Measurements from ENCODE around the gene PSMD13. TPM values are rescaled to one million over a fixed set of nuclear protein-coding genes. Genes with fewer than 3 reads are reported as not detected.

Gene PSMD13
- total RNA-seq, 1 donor from 2014 or later, result 150 TPM

- no peak for DNase-seq (ENCODE audit: low read depth)
- H3K27me3 ChIP-seq (ENCODE audit: control insufficient read depth, insufficient read depth, low read length), result peaks cover 47% of the 10 kb centered on the region
Measured at GRCh38 chr11:276219-276618, 39.4 kb downstream of the PSMD13 start.

DNA sequence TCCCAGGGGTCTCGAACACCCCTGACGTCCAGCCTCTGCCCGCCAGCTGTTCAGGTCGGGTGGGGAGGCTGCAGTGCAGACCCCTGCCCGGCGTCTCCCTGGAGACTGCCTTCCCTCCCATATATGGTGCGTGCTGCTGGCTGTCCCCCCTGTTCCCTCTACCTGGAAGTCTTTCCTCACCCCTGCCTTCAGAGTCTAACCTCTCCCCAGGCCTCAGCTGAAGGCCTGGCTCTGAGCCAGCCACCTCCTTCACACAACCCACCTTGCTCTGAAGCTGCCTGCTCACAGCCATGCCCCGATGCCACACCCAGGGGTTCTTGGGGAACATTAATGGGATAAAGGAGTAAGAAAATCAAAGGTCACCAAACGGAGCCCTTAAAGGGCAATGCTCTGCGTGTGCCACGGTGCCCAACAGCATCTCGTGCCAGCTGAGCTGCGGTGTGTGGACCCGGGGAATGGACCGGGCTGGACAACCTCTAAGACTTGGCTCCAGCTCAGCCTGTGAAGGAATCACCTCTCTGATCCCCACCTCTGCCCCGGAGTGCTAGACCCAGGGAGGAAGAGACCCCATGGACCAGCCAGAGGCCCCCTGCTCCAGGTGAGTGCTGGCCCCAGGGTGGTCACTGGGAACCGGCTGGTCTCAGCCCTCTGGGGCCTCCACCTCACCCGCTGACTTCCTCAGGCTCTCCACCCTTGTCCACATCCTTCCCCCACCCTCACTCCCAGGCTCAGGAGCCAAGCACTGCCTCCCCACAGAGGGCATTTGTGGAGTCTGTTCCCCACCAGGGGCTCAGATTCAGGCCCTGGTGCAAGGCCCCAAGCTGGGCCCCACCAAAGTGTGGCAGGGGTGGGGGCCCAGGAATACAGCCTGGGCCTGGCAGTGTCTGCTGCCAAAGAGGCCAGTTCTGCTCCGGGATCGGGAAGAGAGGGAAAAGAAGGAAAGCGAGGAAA lies 41.5 kb downstream of the PSMD13 start, which contains the start of gene NLRP6:
NLRP6 (plus strand) TSS at position 407 of the 951 bp plus-strand sequence; CDS start at position 570, 163 bp downstream.
- Histone ChIP-seq H3K4me3 (ENCODE audit: low read depth, low read length) (no peak within 1 kb of the TSS), H3K36me3 (ENCODE audit: control insufficient read depth, insufficient read depth, low read length) (no peaks in the 10 kb centered on the region), H3K27me3 (ENCODE audit: control insufficient read depth, insufficient read depth, low read length) (peaks cover 55% of the 10 kb centered on the region)
- no peak for TF ChIP-seq CTCF (IDR thresholded peaks at IDR 0.05; ENCODE audit: insufficient read depth, low read length, poor library complexity, severe bottlenecking)
- DNase-seq (ENCODE audit: low read depth), result no peak

More at GRCh38 chr11:276219-276618, 39.4 kb downstream of the PSMD13 start:
- Histone ChIP-seq H3K4me3 (ENCODE audit: low read depth, low read length) (no peak overlapping the region), H3K36me3 (ENCODE audit: control insufficient read depth, insufficient read depth, low read length) (no peaks in the 10 kb centered on the region)
- no peak for TF ChIP-seq CTCF (IDR thresholded peaks at IDR 0.05; ENCODE audit: insufficient read depth, low read length, poor library complexity, severe bottlenecking)

DNA sequence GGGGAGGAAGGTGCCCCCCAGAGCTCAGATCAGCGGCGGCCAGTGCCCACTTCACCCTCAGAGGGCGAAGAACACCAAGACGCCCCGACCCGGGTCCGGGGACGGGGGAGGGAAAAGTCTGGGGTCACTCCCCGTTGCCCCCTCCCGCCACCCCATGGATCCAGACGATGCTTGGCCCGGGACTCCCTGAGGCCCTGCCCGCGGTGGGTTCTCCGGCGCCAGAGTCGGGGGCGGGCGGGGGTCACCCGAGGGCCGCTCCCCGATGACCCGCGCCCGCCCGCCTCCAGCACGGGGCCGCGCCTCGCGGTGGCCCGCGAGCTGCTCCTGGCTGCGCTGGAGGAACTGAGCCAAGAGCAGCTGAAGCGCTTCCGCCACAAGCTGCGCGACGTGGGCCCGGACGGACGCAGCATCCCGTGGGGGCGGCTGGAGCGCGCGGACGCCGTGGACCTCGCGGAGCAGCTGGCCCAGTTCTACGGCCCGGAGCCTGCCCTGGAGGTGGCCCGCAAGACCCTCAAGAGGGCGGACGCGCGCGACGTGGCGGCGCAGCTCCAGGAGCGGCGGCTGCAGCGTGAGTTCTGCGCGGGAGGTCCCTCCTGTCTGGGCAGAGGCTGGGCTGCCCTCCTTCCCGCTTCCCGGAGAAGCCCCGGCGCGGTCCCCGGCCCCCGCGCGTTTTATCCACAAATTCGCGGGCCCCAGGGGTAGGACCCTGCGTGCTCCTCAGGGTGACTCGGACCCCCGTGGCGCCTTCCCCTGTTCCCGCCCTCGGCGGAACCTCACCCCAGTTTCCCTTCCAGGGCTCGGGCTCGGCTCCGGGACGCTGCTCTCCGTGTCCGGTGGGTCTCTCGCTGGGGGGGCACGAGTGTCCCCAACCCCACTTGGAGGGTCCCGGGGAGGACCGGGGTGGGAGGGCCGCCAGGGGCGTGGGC lies 42.5 kb downstream of the PSMD13 start:
- no peak overlapping the region for H3K4me3 ChIP-seq (ENCODE audit: low read depth, low read length)
- no peaks in the 10 kb centered on the region for H3K36me3 ChIP-seq (ENCODE audit: control insufficient read depth, insufficient read depth, low read length)
- peaks cover 60% of the 10 kb centered on the region for H3K27me3 ChIP-seq (ENCODE audit: control insufficient read depth, insufficient read depth, low read length)
- DNase-seq (ENCODE audit: low read depth), result no peak
- no peak for TF ChIP-seq CTCF (IDR thresholded peaks at IDR 0.05; ENCODE audit: insufficient read depth, low read length, poor library complexity, severe bottlenecking)

DNA sequence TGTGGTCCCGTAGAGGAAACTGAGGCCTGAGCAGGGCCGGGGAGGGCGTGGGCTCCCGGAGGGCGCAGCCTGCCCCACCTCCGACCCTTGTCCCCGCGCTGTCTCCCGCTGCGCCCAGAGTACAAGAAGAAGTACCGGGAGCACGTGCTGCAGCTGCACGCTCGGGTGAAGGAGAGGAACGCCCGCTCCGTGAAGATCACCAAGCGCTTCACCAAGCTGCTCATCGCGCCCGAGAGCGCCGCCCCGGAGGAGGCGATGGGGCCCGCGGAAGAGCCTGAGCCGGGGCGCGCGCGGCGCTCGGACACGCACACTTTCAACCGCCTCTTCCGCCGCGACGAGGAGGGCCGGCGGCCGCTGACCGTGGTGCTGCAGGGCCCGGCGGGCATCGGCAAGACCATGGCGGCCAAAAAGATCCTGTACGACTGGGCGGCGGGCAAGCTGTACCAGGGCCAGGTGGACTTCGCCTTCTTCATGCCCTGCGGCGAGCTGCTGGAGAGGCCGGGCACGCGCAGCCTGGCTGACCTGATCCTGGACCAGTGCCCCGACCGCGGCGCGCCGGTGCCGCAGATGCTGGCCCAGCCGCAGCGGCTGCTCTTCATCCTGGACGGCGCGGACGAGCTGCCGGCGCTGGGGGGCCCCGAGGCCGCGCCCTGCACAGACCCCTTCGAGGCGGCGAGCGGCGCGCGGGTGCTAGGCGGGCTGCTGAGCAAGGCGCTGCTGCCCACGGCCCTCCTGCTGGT lies 43.4 kb downstream of the PSMD13 start:
- Histone ChIP-seq H3K4me3 (ENCODE audit: low read depth, low read length) (no peak overlapping the region), H3K36me3 (ENCODE audit: control insufficient read depth, insufficient read depth, low read length) (no peaks in the 10 kb centered on the region), H3K27me3 (ENCODE audit: control insufficient read depth, insufficient read depth, low read length) (peaks cover 68% of the 10 kb centered on the region)
- no peak for TF ChIP-seq CTCF (IDR thresholded peaks at IDR 0.05; ENCODE audit: insufficient read depth, low read length, poor library complexity, severe bottlenecking)
- no peak for DNase-seq (ENCODE audit: low read depth)

- Histone ChIP-seq H3K4me3 (ENCODE audit: low read depth, low read length) (no peak overlapping the region), H3K36me3 (ENCODE audit: control insufficient read depth, insufficient read depth, low read length) (no peaks in the 10 kb centered on the region), H3K27me3 (ENCODE audit: control insufficient read depth, insufficient read depth, low read length) (peaks cover 72% of the 10 kb centered on the region)
- DNase-seq (ENCODE audit: low read depth), result no peak
- no peak for TF ChIP-seq CTCF (IDR thresholded peaks at IDR 0.05; ENCODE audit: insufficient read depth, low read length, poor library complexity, severe bottlenecking)
Measured at GRCh38 chr11:280706-281485, 44.1 kb downstream of the PSMD13 start.

All from kidney epithelial cell (primary cell).